ENCODE data around the gene IRS2. TPM values are rescaled to one million over a fixed set of nuclear protein-coding genes. Genes with fewer than 3 reads are reported as not detected.
A peak's percentile ranks its signal among the peaks of the same experiment; 100 is the strongest.
"Not testable (repeated sequence)": the region's sequence is repeated elsewhere in the genome, so short reads cannot be mapped to it uniquely, and the experiment has no call there.

IRS2 gene, protein sequence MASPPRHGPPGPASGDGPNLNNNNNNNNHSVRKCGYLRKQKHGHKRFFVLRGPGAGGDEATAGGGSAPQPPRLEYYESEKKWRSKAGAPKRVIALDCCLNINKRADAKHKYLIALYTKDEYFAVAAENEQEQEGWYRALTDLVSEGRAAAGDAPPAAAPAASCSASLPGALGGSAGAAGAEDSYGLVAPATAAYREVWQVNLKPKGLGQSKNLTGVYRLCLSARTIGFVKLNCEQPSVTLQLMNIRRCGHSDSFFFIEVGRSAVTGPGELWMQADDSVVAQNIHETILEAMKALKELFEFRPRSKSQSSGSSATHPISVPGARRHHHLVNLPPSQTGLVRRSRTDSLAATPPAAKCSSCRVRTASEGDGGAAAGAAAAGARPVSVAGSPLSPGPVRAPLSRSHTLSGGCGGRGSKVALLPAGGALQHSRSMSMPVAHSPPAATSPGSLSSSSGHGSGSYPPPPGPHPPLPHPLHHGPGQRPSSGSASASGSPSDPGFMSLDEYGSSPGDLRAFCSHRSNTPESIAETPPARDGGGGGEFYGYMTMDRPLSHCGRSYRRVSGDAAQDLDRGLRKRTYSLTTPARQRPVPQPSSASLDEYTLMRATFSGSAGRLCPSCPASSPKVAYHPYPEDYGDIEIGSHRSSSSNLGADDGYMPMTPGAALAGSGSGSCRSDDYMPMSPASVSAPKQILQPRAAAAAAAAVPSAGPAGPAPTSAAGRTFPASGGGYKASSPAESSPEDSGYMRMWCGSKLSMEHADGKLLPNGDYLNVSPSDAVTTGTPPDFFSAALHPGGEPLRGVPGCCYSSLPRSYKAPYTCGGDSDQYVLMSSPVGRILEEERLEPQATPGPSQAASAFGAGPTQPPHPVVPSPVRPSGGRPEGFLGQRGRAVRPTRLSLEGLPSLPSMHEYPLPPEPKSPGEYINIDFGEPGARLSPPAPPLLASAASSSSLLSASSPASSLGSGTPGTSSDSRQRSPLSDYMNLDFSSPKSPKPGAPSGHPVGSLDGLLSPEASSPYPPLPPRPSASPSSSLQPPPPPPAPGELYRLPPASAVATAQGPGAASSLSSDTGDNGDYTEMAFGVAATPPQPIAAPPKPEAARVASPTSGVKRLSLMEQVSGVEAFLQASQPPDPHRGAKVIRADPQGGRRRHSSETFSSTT (N-terminal part only)
- total RNA-seq (ENCODE audit: insufficient read depth, low replicate concordance): 12.0 TPM

DNA sequence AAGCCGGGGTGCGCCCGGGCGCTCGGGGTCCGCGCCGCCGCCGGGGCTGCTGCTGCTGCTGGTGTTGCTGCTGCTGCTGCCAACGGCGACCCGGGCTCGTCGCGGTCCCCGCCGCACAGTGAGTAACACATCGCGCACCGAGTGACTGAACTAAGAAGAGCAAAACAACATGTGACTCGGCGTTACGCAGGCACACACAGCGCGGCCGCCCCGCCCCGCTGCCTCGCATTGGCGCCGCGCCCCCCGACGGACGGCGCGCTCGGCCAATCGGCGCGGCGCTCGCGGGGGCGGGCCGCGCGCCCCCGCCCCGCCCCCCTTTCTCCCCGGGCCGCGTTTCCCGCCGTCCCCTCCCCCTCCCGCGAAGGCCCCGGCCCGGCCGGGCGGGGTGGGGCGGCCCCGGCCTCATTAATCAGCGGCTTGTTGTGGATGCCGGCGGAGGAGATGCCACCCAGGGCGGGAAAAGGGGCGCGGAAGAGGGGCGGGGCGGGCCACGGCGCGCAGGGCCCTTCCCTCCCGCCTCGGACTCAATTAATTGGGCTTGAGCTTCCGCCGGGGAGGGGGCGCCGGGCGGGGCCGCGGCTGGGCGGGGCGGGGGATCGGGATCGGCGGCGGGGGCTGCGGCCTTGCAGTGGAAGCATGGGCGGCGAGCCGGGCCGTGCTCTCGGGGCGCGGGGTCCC lies at the start of gene IRS2:
Gene IRS2 (minus strand): TSS at position 127 of the 678 bp plus-strand sequence. CDS start 530 bp downstream, outside the sequence.
- peak; percentile 92 for DNase-seq (ENCODE audit: low spot score)

DNA sequence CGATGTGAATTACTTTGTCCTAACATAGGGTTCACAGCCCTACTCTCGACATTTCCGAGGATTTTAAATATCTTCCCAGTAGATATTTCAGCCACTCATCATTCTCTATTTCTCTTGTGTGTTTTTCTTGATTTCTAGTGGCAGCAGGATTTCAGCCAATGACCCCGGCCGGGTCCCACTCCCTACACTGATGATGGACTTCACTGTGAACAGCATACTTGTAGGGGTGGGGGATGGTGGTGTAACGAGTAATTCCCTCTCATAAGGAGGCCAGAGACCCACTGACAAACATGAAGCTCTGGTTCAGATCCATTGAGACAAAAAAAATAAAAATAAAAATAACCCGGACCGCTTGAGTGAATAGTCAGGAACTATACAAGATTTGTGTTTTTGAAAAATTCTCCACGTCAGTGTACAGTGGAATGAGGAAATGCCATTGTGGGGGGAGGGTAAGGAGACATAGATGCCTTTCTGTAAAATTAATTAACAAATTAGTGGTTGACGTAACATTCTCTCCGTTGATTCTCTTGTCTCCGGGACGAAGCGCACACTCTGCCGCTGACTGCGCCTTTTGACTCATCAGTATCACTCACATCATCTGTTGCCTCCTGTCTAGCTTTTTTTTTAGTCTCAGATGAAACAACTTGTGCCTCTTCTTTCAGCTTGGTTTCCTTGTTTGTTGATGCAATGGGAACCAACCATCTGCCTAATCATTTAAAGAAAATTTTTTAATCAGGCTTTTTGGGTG lies 48.8 kb upstream of the IRS2 start:
- no peak for DNase-seq (ENCODE audit: low spot score)

DNA sequence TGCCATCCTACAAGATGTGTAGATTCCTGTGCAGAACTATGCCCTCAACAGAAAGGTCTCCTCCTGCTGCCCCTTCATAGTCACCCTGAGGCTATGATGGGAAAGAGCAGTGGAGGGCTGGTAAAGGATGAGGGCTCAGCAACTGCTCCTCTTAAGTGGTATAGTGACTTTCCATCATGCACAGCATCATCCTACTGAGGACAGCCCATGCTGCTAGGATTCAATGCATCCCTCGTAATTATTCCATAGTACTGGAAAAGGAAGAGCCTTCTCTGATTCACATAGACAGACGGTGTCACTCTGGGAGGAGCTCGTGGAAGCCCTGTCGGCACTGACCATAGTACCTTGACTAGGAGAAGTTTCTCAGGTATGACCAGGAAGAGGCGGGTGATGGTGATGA lies 47.6 kb upstream of the IRS2 start:
- no peak for DNase-seq (ENCODE audit: low spot score)

DNA sequence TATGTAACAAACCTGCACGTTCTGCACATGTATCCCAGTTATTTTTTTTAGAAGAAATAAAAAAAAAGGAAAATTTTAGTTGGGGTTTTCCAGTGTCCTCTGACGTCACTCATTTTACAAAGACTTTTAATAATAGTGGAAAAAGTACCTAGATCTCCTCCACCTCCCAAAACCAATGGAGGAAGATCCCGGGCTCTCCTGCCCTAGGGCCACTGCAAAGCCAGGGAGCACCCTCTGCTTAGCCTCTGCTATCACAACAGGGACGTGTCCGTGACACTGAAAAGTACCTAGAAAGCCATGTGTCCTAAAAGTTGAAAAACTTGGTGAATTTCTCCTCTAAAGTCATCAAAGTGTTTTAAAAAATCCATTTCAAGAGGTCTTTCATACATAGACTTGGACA lies 46.7 kb upstream of the IRS2 start:
- no peak for DNase-seq (ENCODE audit: low spot score)

DNA sequence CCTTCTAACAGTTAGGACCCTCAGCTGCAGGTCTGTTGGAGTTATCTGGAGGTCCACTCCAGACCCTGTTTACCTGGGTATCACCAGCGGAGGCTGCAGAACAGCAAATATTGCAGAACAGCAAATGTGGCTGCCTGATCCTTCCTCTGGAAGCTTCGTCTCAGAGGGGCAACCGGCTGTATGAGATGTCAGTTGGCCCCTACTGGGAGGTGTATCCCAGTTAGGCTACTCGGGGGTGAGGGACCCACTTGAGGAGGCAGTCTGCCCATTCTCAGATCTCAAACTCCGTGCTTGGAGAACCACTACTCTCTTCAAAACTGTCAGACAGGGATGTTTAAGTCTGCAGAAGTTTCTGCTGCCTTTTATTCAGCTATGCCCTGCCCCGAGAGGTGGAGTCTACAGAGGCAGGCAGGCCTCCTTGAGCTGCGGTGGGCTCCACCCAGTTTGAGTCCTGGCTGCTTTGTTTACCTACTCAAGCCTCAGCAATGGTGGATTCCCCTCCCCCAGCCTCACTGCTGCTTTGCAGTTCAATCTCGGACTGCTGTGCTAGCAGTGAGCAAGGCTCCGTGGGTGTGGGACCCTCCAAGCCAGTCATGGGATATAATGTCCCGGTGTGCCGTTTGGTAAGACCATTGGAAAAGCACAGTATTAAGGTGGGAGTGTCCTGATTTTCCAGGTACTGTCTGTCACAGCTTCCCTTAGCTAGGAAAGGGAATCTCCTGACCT lies 42.4 kb upstream of the IRS2 start:
- DNase-seq (ENCODE audit: low spot score): not testable (repeated sequence)

DNA sequence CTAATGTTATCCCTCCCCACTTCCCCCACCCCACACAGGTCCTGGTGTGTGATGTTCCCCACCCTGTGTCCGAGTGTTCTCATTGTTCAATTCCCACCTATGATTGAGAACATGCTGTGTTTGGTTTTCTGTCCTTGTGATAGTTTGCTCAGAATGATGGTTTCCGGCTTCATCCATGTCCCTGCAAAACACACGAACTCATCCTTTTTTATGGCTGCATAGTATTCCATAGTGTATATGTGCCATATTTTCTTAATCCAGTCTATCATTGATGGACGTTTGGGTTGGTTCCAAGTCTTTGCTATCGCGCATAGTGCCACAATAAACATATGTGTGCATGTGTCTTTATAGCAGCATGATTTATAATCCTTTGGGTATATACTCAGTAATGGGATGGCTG lies 36.8 kb upstream of the IRS2 start:
- not testable (repeated sequence) for DNase-seq (ENCODE audit: low spot score)

DNA sequence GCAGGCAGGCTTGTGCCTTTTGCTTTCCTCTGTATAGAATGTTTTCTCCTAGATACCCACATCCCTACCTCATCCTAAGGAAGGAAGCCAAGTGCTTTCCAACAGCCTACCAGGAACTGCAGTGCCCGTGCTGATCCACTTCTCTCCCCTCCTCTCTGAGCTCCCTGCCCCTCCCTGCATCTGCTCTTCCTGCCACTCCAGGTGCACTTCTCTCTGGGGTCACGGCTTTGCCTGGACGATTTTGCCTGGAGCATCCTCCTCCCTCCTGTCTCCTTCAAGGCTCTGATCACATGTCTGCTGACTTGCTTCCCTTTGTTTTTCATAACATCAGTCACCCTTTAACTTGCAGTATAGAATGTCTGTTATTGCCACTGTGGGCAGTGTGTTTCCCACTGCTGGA lies 34.7 kb upstream of the IRS2 start:
- DNase-seq (ENCODE audit: low spot score): no peak

DNA sequence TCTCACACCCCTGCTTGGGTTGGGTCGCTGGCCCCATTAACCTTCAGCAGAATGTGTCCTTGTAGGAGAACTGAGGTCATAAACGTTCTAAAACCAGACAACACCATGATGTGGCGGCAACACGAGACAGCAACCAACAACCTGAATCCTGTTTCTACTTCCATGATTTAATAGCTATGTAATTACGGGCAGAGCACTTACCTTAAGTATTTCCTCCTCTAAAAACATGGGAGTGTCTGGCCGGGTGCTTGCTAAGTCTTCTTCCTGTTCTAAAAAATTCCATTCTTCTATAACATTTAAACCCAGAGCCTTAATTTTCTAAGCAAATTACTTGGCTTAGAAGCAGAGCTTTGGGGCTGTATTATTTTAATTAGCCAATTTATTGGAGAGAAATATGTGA lies 33.5 kb upstream of the IRS2 start:
- no peak for DNase-seq (ENCODE audit: low spot score)

DNA sequence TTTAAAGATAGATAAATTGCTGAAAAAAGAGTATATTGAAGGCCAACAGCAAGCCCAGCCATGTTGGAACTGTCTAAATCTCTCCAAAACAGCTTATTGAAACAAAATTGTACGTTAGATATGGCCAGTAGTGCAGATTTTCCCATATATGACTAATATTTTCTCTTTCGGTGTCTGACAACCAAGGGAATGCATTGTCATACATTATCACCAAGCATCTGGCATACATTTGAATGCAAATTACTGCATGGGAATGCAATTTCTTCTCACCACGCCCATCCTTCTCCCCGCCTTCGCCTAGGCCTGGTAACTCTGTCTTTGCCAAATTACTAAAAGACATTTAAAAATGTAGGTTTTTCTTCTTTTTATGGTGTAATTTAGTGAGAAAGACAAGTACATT lies 32.5 kb upstream of the IRS2 start:
- no peak for DNase-seq (ENCODE audit: low spot score)

DNA sequence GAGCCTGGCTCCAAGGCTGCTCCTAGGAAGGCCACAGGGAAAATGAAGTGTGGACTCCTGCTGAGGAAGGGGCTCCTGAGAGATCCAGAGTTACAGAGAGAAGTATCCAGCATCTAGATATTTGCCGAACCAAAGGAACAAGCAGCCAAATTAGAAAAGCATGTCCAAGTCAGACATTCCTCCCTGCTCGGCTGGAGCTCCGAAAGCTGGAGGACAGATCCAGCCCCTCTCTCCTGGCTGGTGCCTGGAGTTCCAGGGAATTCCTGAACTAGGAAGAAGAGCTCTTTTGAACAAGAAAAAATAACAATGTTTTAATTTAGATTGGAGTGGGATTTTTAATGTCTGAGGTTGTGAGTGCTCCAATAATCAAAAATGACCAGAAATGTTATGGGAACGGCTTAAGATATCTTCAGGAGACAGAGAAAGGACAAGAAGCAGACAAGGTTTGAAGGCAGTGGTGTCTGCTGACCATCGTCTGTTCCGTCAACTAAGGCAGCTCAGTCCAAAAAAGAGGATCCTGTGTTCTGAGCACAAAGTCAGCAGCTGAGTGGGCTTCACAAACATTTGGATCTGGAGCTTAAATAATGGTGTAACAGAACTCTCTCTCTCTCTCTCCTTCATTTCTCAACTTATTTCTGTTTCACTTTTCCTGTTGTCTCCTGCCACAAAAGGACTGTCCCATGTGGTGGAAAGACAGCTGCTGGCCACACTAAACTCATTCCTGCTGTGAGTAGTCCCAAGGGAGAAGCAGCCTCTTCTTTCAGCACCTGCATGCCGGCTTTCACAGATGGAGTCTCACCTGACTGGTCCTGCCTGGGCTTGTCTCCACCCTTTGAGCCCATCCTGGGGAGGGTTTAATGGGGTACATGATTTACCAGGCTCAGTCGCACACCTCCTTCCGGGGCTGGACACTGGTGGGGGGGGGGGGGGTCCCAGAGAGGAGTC lies 31.5 kb upstream of the IRS2 start:
- DNase-seq (ENCODE audit: low spot score): peak; percentile 3

DNA sequence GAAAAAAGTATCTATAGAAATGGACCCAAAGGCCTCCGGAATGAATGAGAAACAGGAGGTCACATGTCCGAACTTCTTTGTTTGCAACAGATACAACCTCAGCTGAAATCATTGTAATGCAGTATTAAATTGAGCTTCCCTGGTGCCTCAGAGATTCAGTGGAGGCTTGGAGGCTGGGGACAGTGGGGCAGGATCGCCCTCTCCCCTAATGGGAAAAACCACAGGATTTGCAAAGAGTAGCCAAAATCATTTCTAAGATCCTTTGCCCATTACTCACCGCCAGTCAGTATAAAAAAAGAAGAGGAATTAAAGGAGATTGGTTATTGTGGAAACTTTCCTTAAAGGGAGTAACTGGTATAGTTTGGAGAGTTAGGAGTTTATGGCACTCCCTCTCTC lies 30.4 kb upstream of the IRS2 start:
- DNase-seq (ENCODE audit: low spot score): no peak

DNA sequence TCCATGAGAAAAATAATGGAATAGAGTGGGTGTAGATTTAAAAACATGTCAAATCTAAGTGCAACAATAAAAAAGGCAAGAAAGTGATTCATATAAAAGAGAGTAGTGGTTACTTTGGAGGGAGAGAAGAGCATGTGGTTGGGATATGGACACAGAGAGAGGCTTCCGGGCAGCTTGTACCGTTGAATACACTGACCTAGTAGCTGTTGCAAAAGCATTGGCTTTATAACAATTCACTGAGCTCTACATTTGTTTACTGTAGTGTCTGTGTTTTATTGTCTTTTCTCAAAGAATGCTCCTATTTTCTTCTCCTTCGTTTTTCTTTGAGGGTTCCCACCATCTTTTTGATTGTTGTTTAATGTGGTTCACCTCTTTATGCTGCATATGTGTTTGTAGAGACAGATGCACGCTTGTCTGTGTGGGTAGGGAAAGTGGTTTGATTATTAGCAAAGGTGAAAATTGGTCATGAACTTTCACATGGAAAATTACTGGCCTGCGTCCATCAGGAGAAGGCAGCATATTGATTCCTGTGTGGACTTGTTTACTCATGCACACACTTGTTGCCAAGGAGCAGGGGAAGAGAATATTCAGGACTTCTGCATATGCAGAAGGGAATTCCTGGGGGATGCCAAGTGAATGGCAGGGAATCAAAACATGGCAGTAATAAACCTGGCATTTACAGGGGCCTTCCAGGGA lies 29.9 kb upstream of the IRS2 start:
- DNase-seq (ENCODE audit: low spot score): no peak

DNA sequence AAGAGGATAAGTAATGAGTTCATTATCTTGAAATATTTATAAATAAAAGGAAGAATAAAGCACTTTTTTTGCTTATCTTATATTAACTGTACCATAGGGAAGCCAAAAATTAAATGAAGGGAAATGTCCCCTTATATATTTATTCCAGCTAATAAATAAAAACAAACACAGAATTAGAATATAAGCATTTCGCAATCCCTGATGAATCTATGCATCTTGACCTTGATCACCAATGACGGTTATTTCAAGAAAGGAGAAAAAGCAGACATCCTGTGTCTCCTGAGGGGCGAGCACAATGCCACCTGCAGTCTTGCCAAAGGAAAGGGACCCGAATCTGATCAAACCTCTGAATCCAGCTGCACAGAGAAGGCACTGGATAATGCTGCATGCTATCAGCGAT lies 29.3 kb upstream of the IRS2 start:
- no peak for DNase-seq (ENCODE audit: low spot score)

DNA sequence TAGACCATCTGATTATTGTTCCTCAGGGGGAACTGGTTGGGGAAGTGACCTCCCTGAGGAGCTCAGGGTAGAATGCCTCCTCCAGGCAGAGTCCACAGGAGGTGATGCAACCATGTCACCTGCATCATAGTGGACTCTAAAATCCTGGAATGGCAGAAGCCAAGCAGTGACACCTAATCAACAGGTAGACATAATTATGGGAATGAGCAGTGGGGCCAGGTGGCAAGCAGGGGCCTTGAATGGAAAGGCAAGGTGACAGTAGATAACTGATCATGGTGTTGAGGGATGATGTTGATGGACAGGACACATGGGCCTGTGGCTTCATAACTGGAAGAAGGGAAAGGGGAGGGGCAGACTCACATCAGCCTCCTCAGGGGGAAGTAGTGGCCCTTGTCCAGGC lies 27.3 kb upstream of the IRS2 start:
- DNase-seq (ENCODE audit: low spot score): no peak

DNA sequence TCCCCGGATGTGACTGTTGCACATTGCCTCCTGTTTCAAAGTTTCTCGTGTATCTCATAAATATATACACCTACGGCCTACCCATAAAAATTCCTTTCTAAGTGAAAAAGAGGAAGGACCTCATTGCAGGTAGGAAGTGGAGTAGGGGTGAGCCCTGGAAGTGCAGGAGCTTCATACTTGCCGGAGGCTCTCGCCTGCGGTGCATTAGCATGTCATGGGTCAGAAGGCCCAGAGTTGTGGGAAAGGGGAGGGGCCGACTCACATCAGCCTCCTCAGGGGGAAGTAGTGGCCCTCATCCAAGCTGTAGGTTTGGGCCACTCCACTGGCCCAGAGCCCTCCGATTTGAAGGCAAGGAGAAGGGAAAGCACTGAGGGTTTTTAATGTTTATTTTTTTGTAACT lies 26.0 kb upstream of the IRS2 start:
- DNase-seq (ENCODE audit: low spot score): no peak

DNA sequence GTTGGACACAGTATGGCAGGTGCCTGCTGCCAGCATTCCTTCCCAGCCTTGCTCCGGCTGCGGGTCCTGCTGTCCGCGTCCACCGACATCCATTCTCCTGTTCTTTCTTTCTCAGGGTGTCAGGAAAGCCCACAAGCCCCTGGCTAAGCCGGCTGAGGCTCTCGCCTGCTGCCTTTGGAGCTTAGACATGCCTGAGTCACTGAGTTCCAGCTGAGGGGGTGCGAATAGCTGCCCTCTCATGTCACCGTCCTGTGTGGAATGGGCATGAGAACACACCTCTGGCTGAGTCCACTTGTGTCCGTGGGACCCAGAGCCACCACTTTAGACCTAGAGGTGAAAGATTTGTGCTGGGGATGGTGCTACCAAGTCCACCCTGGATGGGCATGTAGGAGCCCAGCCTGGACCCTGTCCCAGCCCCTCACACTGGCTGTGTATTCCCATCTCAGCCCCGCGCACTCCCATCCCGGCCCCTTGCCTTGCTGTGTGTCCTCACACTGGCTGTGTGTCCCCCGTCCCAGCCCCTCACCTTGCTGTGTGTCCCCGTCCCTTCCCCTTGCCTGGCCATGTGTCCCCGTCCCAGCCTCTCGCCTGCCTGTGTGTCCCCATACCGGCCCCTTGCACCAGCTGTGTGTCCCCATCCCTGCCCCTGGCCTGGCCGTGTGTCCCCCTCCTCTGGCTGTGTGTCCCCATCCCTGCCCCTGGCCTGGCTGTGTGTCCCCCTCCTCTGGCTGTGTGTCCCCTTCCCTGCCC lies 24.6 kb upstream of the IRS2 start:
- no peak for DNase-seq (ENCODE audit: low spot score)

DNA sequence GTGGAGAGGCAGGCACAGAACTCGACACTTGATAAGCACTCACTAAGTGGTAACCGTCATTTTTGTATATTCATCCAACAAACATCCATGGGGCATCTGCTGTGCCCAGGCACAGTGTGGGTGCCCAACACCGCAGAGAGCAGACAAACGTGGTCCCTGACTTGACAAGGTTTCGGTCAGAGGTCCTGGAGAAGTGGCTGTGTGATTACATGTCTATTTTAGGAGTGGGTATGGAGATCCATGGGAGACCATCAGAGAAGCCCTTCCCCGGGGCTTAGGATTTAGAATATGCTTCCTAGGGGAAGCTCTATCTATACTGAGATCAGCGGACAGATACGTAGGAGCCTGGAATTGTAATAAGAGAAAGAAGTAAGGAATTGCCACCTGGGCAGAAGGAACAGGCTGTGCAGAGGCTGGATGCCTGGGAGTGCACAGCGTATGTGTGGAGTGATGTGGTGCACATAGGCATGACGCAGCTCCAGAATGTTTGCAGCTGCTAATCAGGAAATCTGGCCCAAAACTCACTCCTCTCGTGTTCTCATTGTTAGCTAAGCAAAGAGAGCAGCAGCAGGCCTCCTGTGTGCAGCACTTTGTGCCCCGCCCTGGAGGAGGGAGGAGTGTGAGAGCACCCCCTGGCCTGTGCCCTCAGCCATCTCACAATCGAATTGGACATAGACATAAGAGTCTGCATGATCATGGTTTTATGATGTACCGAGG lies 23.0 kb upstream of the IRS2 start:
- no peak for DNase-seq (ENCODE audit: low spot score)

Data from umbilical cord (tissue), 2 donors.